ENCODE results near the gene P4HB. TPM values are rescaled to one million over a fixed set of nuclear protein-coding genes. Genes with fewer than 3 reads are reported as not detected.

P4HB gene
- total and polyA plus RNA-seq, 2 experiments from 2014 or later = 206 to 620 TPM

- no peak for TF ChIP-seq ZNF462 (CRISPR knock-in tag; IDR thresholded peaks at IDR 0.05)
Observed at GRCh38 chr17:81807210-81807719, 53.1 kb downstream of the P4HB start (continued).

- H4K20me1 ChIP-seq (replicated peaks; ENCODE audit: insufficient read depth) = no peaks in the 10 kb centered on the region
- Mint-ChIP-seq H3K27me3 (ENCODE audit: insufficient read depth, low read depth, poor library complexity) (peaks cover 56% of the 10 kb centered on the region), H3K36me3 (ENCODE audit: low read depth) (no peaks in the 10 kb centered on the region; the same call in 2 of the 3 replicates), H3K4me3 (no peak overlapping the region), H3K4me1 (no peaks in the 10 kb centered on the region), H3K27ac (no peak overlapping the region), H3K9me3 (peaks cover 4% of the 10 kb centered on the region)
- peak; percentile 21 for ATAC-seq
- no peak overlapping the region for H2AFZ ChIP-seq
- H3K4me3 ChIP-seq = no peak overlapping the region
- no peak overlapping the region for H3K27ac ChIP-seq (ENCODE audit: low read depth)
- no peaks in the 10 kb centered on the region for H3K36me3 ChIP-seq (ENCODE audit: insufficient read depth)
- H3K4me1 ChIP-seq (ENCODE audit: insufficient read depth) = no peaks in the 10 kb centered on the region; the same call in 1 of the 2 replicates
- no peaks in the 10 kb centered on the region for H3K79me2 ChIP-seq (replicated peaks; ENCODE audit: insufficient read depth)
- H3F3A ChIP-seq (replicated peaks; ENCODE audit: low read depth) = no peaks in the 10 kb centered on the region
- no peak for TF ChIP-seq ETS1 (IDR thresholded peaks at IDR 0.05)
- peak in 1 of 2 experiments; percentile 45; a peak in 2 of 4 replicates for TF ChIP-seq CTCF (conservative IDR thresholded peaks at IDR 0.05; ENCODE audit: low read depth in 2 of 2)
- DNase-seq (ENCODE audit: low spot score) = peak; percentile 37
- no peak overlapping the region for H3K4me2 ChIP-seq
- no peaks in the 10 kb centered on the region for H3K9me2 ChIP-seq (ENCODE audit: insufficient read depth)
- H3K27me3 ChIP-seq (ENCODE audit: insufficient read depth) = peaks cover 49% of the 10 kb centered on the region
Observed at GRCh38 chr17:81806461-81807209, 53.7 kb downstream of the P4HB start.

All from GM23338 (cell line).